GM10248 (cell line): ENCODE results near the gene CHST9.

Experiments
- CTCF ChIA-PET: fragments of 300-600 bp; sonication (Branson Sonifier 250); formaldehyde crosslinking; extraction: SDS; loops from one replicate; lab custom pipeline; 2021; ENCODE audit warnings: antibody characterized with exemption; lab: Yijun Ruan, JAX
- POLR2A ChIA-PET: fragments of 350-650 bp; sonication (Branson Sonifier 250); formaldehyde crosslinking; extraction: SDS; loops from one replicate; lab custom pipeline; 2020; ENCODE audit warnings: antibody characterized with exemption; lab: Yijun Ruan, JAX
- DNase-seq: peaks from one replicate; pipeline ENCODE4 v3.0.0; 2012; ENCODE audit errors: extremely low spot score
- CTCF ChIP-seq: IDR thresholded peaks from 2 replicates; pipeline ENCODE4 v1.5.1; 2012; ENCODE audit warnings: mild to moderate bottlenecking, low read depth; ENCODE audit errors: extremely low read depth, missing control alignments, control extremely low read depth

The CHST9 gene

GRCh38 chr18:26920644-26921043 is 264.5 kb downstream of the CHST9 start:
- ChIA-PET CTCF (no interaction called here), POLR2A (no interaction called here)
- no peak for DNase-seq
- TF ChIP-seq CTCF = no peak

GRCh38 chr18:26919627-26920026 is 265.5 kb downstream of the CHST9 start:
- ChIA-PET CTCF (no interaction called here), POLR2A (no interaction called here)
- no peak for TF ChIP-seq CTCF
- DNase-seq = no peak

- no peak for DNase-seq
- ChIA-PET CTCF (no interaction called here), POLR2A (no interaction called here)
- TF ChIP-seq CTCF = no peak
Measured at GRCh38 chr18:26919201-26919600, 265.9 kb downstream of the CHST9 start.

DNA sequence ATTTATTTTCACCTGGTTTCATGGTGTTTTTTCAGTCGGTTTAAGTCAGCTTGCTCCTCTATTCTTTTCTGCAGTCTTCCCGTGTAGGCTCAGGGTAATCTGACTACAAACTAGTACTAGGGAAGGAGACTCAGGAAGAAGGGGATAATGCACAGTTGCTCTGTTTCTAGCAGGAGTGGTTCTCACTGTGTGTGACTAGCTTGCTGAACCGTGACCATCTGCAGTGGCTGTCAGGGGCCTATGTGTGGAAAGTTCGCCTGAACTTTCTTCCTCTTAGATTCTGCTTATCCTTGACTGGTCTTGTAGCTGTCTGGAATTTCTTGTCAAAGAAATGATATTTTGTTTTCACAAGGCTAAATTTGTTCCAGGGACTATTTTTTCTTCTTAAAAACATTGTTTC is 273.3 kb downstream of the CHST9 start:
- POLR2A ChIA-PET = no interaction called here
- CTCF ChIA-PET = no interaction called here
- DNase-seq = no peak
- TF ChIP-seq CTCF = no peak

- DNase-seq = no peak
- ChIA-PET CTCF (no interaction called here), POLR2A (no interaction called here)
- TF ChIP-seq CTCF = no peak
Measured at GRCh38 chr18:26909599-26910290, 275.4 kb downstream of the CHST9 start.

- no peak for TF ChIP-seq CTCF
- DNase-seq = no peak
- ChIA-PET POLR2A (no interaction called here), CTCF (no interaction called here)
Measured at GRCh38 chr18:26908906-26909305, 276.2 kb downstream of the CHST9 start.
